GM18951 (cell line): ENCODE measurements around the gene SMTN.
"Not testable (repeated sequence)": the region's sequence is repeated elsewhere in the genome, so short reads cannot be mapped to it uniquely, and the experiment has no call there.

Source experiments
- POLR2A ChIP-seq: IDR thresholded peaks from 4 replicates; pipeline ENCODE4 v1.6.1; 2011; ENCODE audit warnings: mild to moderate bottlenecking; ENCODE audit not compliant: insufficient read length, insufficient read depth; ENCODE audit errors: extremely low read depth
- in situ Hi-C: fragments of 300-500 bp; cut with MboI; formaldehyde crosslinking; loops from one replicate; pipeline ENCODE4 v1.12.0; 2022; ENCODE audit warnings: low sequenced_read_pairs, mixed read lengths, inconsistent platforms; ENCODE audit not compliant: unreplicated experiment

SMTN gene

DNA sequence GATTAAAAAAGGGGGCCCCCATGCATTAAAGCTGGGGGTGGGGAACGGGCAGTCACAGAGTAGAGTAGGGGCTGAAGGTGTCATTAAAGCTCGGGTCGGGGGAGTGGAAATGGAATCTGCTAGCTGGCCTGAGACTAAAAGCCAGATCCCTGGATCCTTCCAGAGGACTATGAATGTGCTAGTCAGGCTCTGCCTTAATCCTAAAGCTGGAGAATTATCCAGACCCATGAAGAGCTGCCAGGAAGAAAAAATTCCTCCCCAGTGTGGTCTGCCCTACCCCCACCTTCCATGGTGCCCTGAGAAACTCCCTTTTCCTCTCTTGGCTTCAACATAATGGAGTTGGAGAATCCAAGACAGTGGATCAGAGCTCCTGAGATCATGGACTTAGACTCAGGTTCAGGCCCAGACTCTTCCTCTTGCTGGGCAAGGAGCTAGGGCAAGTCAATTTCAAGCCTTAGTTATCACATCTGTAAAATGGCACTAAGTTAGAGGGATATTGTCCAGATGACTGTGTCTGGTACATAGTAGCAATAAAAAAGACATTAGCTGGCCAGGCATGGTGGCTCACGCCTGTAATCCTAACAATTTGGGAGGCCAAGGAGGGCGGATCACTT is 24.0 kb upstream of the SMTN start:
- TF ChIP-seq POLR2A = no peak
- in situ Hi-C loops = no loop called here

GRCh38 chr22:31059663-31060062 is 21.5 kb upstream of the SMTN start:
- in situ Hi-C loops = not testable (repeated sequence)

DNA sequence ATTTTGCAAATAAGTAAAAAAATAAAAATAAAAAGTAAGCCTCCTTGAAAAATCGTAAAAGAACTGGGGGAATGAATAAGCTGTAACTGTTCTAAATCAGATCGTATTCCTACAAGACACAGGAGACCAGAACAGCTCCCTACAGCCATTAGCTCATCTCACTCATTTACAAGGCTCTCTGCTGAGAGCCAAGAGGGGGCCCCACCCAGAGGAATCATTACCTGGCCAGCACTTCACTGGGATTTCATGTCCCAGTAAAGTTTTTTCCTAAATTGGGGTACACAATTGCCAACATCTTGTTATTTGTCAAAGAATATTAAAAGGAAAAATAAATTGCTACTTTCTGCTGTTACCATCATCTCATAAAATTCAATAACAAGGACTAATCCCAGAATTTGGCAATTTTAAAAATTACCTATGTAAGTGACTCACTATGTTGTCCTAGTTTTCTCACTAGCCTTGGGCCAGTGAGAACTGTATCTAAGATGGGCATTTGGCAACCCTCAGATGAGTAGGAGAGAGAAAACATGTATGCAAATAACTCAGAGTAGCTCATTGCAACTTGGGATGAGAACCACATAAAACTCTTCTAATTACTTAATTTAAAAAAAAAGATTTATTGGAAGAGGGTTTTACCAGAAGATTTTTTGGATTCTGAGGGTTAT is 18.4 kb upstream of the SMTN start:
- in situ Hi-C loops = no loop called here
- no peak for TF ChIP-seq POLR2A

DNA sequence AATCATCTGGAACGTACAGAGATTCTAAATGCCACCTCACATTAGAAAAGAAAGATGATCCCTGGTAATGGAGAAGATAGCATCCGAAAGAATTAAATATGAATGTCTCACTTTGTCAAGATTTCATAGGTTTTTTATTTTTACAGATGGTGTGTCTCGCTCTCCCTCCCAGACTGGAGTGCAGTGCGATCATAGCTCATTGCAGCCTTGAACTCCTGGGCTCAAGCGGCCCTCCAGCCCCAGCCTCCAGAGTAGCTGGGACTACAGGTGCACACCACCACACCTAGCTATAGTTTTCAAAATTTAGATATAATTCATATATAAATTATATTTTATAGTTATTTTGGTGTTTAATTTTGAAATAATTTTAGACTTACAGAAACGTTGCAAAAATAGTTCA is 16.7 kb upstream of the SMTN start:
- TF ChIP-seq POLR2A = no peak
- in situ Hi-C loops = no loop called here

DNA sequence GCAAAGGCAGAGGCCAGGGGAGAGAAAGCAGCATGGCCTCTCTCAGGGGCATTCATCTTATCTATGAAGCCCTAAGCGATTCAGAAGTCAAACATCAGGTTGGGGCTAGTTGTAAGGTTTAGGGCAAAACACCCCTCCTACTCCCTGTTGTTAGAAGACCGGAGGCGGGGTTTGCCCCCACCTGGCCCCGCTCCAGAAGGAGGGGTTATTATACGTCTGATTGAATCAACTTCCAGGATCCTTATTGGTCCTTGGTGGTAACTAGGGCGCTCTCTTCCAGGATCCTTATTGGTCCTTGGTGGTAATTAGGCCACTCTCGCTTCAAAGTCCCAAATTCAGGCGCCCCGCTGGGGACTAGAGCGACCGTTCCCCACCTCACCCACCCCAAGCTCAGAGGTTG is 12.1 kb upstream of the SMTN start:
- in situ Hi-C loops = no loop called here
- no peak for TF ChIP-seq POLR2A

DNA sequence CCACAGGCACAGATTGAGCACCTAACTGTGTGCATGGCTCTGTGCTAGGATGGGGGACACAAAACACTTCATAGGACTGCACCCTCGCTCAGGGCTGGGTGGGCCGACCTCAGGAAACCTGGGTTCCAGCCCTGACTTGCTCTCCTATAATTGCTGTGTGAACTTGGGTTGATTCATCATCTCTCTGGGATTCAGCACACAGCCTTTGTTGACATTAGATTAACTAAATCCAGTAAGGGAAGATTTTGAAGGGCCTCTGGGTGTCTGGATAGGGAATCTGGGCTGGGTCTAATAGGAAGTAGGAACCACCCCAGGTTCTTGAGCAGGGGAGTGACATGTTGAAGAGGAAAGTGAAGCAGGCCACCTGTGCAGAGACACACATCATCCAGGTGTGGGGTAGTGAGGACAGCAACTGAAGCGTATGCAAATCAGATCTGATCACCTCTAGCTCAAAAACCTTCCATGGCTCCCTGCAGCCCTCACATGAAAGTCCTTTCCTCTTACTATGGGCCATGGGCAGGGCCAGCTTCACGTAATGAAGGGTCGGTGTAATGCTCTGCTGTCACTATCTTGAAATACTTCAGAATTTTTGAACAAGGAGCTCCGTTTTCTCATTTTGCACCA is 11.3 kb upstream of the SMTN start:
- in situ Hi-C loops = not testable (repeated sequence)

- in situ Hi-C loops = not testable (repeated sequence)
Measured at GRCh38 chr22:31073125-31073524, 8.0 kb upstream of the SMTN start.

GRCh38 chr22:31073545-31074145 is 7.5 kb upstream of the SMTN start:
- in situ Hi-C loops = not testable (repeated sequence)

DNA sequence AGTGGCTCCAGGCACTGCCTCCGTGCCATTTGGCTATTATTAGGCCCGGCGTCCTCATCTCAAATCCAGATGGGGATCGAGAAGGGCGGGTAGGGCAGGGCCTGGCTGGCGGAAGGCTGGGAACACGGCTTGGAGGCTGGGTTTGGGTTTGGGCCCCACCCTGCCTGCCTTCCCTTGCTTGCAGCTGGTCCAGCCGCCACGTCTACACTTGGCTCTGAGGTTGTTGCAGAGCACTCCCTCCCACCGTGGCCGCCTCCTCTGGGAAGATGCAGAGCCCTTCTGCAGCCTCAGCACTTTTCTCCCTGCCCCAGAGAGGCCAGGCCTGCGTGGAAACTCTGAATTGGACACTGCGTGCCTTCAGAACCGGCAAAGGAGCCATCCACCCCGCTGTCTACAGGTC is 5.2 kb upstream of the SMTN start:
- no peak for TF ChIP-seq POLR2A
- in situ Hi-C loops = no loop called here

DNA sequence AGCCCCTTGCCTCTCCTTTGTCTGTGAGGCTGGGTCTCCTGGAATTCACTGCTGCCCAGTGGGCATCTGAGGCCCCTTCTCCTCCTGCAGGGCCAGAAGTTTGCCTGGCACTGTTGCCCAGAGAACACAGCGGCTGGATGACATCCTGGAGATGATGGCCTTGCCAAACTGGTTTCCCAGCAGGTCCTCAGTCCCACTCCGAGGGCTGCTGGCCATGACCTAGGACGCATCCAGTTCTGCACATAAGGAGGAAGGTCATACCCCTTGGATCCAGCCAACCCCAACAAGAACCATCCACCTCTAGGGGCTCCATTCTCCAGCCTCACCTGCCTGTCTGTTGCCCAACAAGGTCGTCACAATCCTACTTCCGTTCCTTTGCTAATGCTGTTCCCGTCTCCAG is 3.4 kb upstream of the SMTN start:
- no peak for TF ChIP-seq POLR2A
- in situ Hi-C loops = no loop called here

DNA sequence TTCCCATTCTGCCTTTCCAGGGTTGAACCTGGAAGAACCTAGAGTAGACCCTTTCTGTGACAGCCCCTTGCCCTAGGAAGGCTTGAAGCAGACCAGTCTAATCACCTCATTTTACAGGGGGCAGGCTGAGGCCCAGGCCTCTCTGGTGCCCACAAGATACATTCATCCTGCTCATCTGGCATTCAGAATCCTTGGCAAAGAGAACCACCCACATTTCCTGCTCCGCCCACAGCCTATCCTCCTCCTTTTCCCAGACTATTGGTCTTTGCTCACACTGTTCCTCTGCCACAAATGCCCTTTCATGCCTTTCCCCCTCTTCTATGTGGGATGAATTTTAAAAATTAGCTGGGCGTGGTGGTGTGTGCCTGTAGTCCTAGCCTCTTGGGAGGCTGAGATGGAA is 2.7 kb upstream of the SMTN start:
- in situ Hi-C loops = not testable (repeated sequence)

DNA sequence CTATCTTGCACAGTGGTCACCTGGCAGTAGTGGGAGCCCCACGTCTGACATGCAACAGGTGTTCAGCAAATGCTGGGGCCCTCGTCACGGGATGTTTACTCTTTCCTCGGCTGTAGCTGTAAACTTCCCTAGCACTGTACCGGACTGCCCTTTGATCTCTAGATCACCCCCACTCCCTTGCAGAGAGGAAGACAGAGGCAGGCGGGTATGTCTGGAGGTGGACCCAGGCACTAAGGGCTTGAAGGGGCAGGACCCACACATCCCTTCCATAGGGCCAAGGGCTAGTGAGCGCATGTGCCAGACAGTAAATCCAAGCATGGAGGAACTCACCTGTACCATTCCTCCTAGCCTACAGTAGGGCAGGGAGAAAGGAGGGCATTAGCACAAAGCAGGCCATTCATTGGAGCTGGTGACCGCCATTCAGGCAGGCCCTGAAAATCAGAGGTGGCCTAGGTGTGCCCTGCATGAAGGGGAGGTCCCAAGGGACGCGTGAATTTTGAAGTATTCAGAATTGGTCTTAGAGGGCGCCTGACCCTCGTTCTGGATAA is 1.9 kb upstream of the SMTN start:
- in situ Hi-C loops = no loop called here
- no peak for TF ChIP-seq POLR2A

GRCh38 chr22:31080164-31080847 is 812 bp upstream of the SMTN start:
- TF ChIP-seq POLR2A = no peak
- in situ Hi-C loops = no loop called here
